Bladder microvascular endothelial cell (primary cell): ENCODE data around the gene ZNF432. TPM values are rescaled to one million over a fixed set of nuclear protein-coding genes. Genes with fewer than 3 reads are reported as not detected.

Experiments
- total RNA-seq: library from RNA; depleted of rRNA; stranded (reverse); fragments of >200 nt; gene quantifications from 2 replicates; pipeline ENCODE4 v1.2.3, GENCODE V29; 2014

Gene ZNF432
- 3.9 and 8.4 TPM in 2 replicates for total RNA-seq

GRCh38 chr19:52048555-52049501 lies at the start of gene ZNF432:
Gene ZNF432, minus strand, starts transcription at chr19:52048838. Its CDS starts 1,970 bp downstream, at chr19:52046868.

GRCh38 chr19:52095172-52096014 lies 46.8 kb upstream of the ZNF432 start, which contains the start of gene ZNF841:
Gene ZNF841, minus strand, starts transcription at chr19:52095765. Its CDS starts 10,964 bp downstream, at chr19:52084801.

GRCh38 chr19:52028027-52028779 lies 20.4 kb downstream of the ZNF432 start, which contains the start of gene ZNF614:
Gene ZNF614, minus strand, starts transcription at chr19:52028379. Its CDS starts 2,634 bp downstream, at chr19:52025745.

DNA sequence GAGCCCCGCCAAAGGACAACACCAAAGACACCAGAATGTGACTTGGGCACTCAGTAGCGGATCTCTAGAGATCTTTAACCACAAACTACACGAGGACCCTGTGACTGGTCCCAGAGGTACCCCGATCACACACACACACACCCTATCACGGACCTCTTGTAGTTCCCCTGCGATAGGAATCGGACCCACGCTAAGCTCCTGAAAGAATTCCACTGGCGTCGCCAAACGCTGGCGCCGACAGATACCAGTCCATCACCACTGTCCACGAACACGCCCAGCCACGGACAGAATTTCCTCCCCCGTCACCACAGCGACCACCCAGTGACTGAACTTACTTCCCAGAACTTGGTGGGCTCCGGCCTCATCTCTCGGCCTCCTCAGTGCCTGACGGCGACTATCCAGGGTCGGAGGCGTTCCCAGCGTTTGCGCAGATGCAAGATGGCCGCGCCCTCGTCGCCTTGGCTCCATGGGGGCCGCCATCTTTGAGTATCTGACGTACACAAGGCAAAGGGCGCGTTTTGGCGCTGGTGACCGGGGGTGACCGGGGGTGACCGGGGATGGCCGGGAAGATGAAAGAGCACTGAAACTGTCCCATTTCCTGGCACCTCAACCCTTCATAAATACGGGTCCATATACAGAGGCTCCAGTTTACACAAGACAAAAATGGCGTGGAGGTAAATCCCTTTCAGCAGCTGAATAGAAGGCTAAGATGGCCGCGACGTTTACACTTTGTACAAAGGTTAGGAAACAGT lies 40.7 kb downstream of the ZNF432 start, which contains the start of gene ZNF615:
Gene ZNF615, minus strand, starts transcription at position 406 of the 752 bp plus-strand sequence. CDS start 4,500 bp downstream, outside the sequence.

GRCh38 chr19:51986309-51987291 lies 62.0 kb downstream of the ZNF432 start, which contains the start of gene ZNF350:
Gene ZNF350, minus strand, starts transcription at chr19:51986840. Its CDS starts 12,480 bp downstream, at chr19:51974360.

Other genes with a start within 250 kb of the ZNF432 start
- 1.6 and 6.9 TPM in 2 replicates for gene ZNF577, start 160.9 kb downstream of the ZNF432 start, total RNA-seq
- gene ZNF649, start 143.8 kb downstream of the ZNF432 start, total RNA-seq = 4.4 and 11.0 TPM in 2 replicates
- gene ZNF613, start 121.4 kb downstream of the ZNF432 start, total RNA-seq = 5.3 and 14.6 TPM in 2 replicates
- gene ZNF350, start 62.0 kb downstream of the ZNF432 start, total RNA-seq = 6.2 and 11.2 TPM in 2 replicates
- gene ZNF615, start 40.6 kb downstream of the ZNF432 start, total RNA-seq = 7.9 and 11.8 TPM in 2 replicates
- gene ZNF614, start 20.5 kb downstream of the ZNF432 start, total RNA-seq = 6.5 and 9.4 TPM in 2 replicates
- gene ZNF841, start 46.9 kb upstream of the ZNF432 start, total RNA-seq = 9.4 and 20.1 TPM in 2 replicates
- gene ZNF616, start 91.1 kb upstream of the ZNF432 start, total RNA-seq = 4.7 and 13.0 TPM in 2 replicates
- gene ZNF836, start 122.8 kb upstream of the ZNF432 start, total RNA-seq = 5.3 and 11.7 TPM in 2 replicates
- gene PPP2R1A, start 141.2 kb upstream of the ZNF432 start, total RNA-seq = 79.8 and 217 TPM in 2 replicates
- 4.9 and 16.7 TPM in 2 replicates for gene ZNF766, start 220.7 kb upstream of the ZNF432 start, total RNA-seq
- 4.9 and 6.7 TPM in 2 replicates for gene ZNF480, start 248.3 kb upstream of the ZNF432 start, total RNA-seq